NCI-H2107 treated with DMSO at 0.1 percent for 48 hours (cell line): ENCODE results near the gene SEC31B.

ENCODE experiments used
- DNase-seq: peaks from one replicate; lab custom pipeline; 2025; ENCODE audit not compliant: unreplicated experiment; lab: John Stamatoyannopoulos, UW

The SEC31B gene

GRCh38 chr10:100502926-100503494 is 16.7 kb downstream of the SEC31B start:
- no peak for DNase-seq

- no peak for DNase-seq
These were observed 18.2 kb downstream of the SEC31B start for GRCh38 chr10:100501423-100501822.

- DNase-seq: no peak
These were observed 21.6 kb downstream of the SEC31B start for GRCh38 chr10:100498059-100498458.

- DNase-seq: no peak
These were observed 23.1 kb downstream of the SEC31B start for GRCh38 chr10:100496567-100496966.

- DNase-seq: no peak
These were observed 29.1 kb downstream of the SEC31B start for GRCh38 chr10:100490531-100490930.

GRCh38 chr10:100489396-100489795 is 30.3 kb downstream of the SEC31B start:
- DNase-seq: no peak

- no peak for DNase-seq
These were observed 32.1 kb downstream of the SEC31B start for GRCh38 chr10:100487529-100487928.

- DNase-seq: no peak
These were observed 33.7 kb downstream of the SEC31B start for GRCh38 chr10:100485801-100486495.

GRCh38 chr10:100485366-100485765 is 34.3 kb downstream of the SEC31B start:
- DNase-seq: no peak

- DNase-seq: no peak
These were observed 35.6 kb downstream of the SEC31B start for GRCh38 chr10:100483876-100484666.

GRCh38 chr10:100482834-100483185 is 36.9 kb downstream of the SEC31B start:
- DNase-seq: no peak

GRCh38 chr10:100482181-100482833 is 37.4 kb downstream of the SEC31B start:
- DNase-seq: peak; percentile 37

GRCh38 chr10:100481462-100482081 is 38.1 kb downstream of the SEC31B start:
- DNase-seq: peak; percentile 76

GRCh38 chr10:100480002-100480401 is 39.7 kb downstream of the SEC31B start:
- no peak for DNase-seq

- no peak for DNase-seq
These were observed 40.6 kb downstream of the SEC31B start for GRCh38 chr10:100479037-100479436.

GRCh38 chr10:100477970-100478369 is 41.7 kb downstream of the SEC31B start:
- DNase-seq: no peak

- no peak for DNase-seq
These were observed 49.3 kb downstream of the SEC31B start for GRCh38 chr10:100470367-100470766.

- no peak for DNase-seq
These were observed 49.9 kb downstream of the SEC31B start for GRCh38 chr10:100469756-100470155.

GRCh38 chr10:100468978-100469377 is 50.7 kb downstream of the SEC31B start:
- no peak for DNase-seq

GRCh38 chr10:100468322-100468721 is 51.3 kb downstream of the SEC31B start:
- DNase-seq: no peak

GRCh38 chr10:100462709-100463108 is 57.0 kb downstream of the SEC31B start, which contains the start of gene WNT8B:
TSS of gene WNT8B (plus strand) at chr10:100463009. CDS start at chr10:100463169, 160 bp downstream.
- DNase-seq: no peak
